ENCODE results near the gene MON1B.

MON1B gene

DNA sequence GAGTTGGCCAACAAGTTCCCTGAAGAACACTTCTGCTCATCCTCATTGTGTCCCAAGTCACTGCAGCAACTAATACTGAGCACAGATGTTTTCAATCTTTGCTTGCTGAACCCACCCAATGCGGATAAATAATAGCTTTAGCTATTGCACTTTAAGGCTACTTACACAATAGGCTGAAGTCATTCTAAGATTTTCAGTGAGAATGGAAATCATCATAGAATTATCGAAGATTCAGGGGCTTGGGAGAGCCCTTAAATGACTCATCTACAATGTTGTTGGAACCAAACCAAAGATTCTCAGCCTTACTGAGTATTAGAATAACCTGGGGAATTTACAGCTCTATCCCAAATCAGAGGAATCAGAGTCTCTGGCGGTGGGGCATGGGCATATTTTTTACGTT is 59.4 kb downstream of the MON1B start:
- no peak for DNase-seq (ENCODE audit: low read depth)
